ENCODE measurements around the gene FRMPD4.
A peak's percentile ranks its signal among the peaks of the same experiment; 100 is the strongest.

The FRMPD4 gene

GRCh38 chrX:12367254-12367653, 229.0 kb downstream of the FRMPD4 start:
- DNase-seq (ENCODE audit: low read depth), result no peak

GRCh38 chrX:12370497-12370986, 232.3 kb downstream of the FRMPD4 start:
- DNase-seq (ENCODE audit: low read depth), result peak; percentile 93

- DNase-seq (ENCODE audit: low read depth), result peak; percentile 60
Observed at GRCh38 chrX:12372111-12372510, 233.8 kb downstream of the FRMPD4 start.

- DNase-seq (ENCODE audit: low read depth), result no peak
Observed at GRCh38 chrX:12374286-12374685, 236.0 kb downstream of the FRMPD4 start.

- no peak for DNase-seq (ENCODE audit: low read depth)
Observed at GRCh38 chrX:12378253-12378652, 240.0 kb downstream of the FRMPD4 start.

- peak; percentile 20 for DNase-seq (ENCODE audit: low read depth)
Observed at GRCh38 chrX:12378706-12379105, 240.4 kb downstream of the FRMPD4 start.

GRCh38 chrX:12379671-12380070, 241.4 kb downstream of the FRMPD4 start:
- peak; percentile 34 for DNase-seq (ENCODE audit: low read depth)

GRCh38 chrX:12383196-12383595, 244.9 kb downstream of the FRMPD4 start:
- no peak for DNase-seq (ENCODE audit: low read depth)

GRCh38 chrX:12390301-12390700, 252.0 kb downstream of the FRMPD4 start:
- peak; percentile 80 for DNase-seq (ENCODE audit: low read depth)

- DNase-seq (ENCODE audit: low read depth), result no peak
Observed at GRCh38 chrX:12396584-12396983, 258.3 kb downstream of the FRMPD4 start.

GRCh38 chrX:12400218-12400617, 261.9 kb downstream of the FRMPD4 start:
- no peak for DNase-seq (ENCODE audit: low read depth)

- DNase-seq (ENCODE audit: low read depth), result no peak
Observed at GRCh38 chrX:12401252-12401651, 263.0 kb downstream of the FRMPD4 start.

- peak; percentile 59 for DNase-seq (ENCODE audit: low read depth)
Observed at GRCh38 chrX:12403474-12404082, 265.3 kb downstream of the FRMPD4 start.

- DNase-seq (ENCODE audit: low read depth), result peak; percentile 70
Observed at GRCh38 chrX:12405306-12405705, 267.0 kb downstream of the FRMPD4 start.

GRCh38 chrX:12410523-12410922, 272.2 kb downstream of the FRMPD4 start:
- no peak for DNase-seq (ENCODE audit: low read depth)

GRCh38 chrX:12411831-12412230, 273.6 kb downstream of the FRMPD4 start:
- no peak for DNase-seq (ENCODE audit: low read depth)

- DNase-seq (ENCODE audit: low read depth), result no peak
Observed at GRCh38 chrX:12412561-12412960, 274.3 kb downstream of the FRMPD4 start.

GRCh38 chrX:12419591-12419990, 281.3 kb downstream of the FRMPD4 start:
- DNase-seq (ENCODE audit: low read depth), result no peak

GRCh38 chrX:12421918-12422317, 283.6 kb downstream of the FRMPD4 start:
- DNase-seq (ENCODE audit: low read depth), result peak; percentile 62

GRCh38 chrX:12423346-12423745, 285.1 kb downstream of the FRMPD4 start:
- DNase-seq (ENCODE audit: low read depth), result no peak

GRCh38 chrX:12425496-12425895, 287.2 kb downstream of the FRMPD4 start:
- no peak for DNase-seq (ENCODE audit: low read depth)

GRCh38 chrX:12426420-12426819, 288.1 kb downstream of the FRMPD4 start:
- no peak for DNase-seq (ENCODE audit: low read depth)

- DNase-seq (ENCODE audit: low read depth), result no peak
Observed at GRCh38 chrX:12434493-12434892, 296.2 kb downstream of the FRMPD4 start.

GRCh38 chrX:12439416-12439815, 301.1 kb downstream of the FRMPD4 start:
- DNase-seq (ENCODE audit: low read depth), result peak; percentile 13
